ENCODE results near the gene TRIM68.
A peak's percentile ranks its signal among the peaks of the same experiment; 100 is the strongest.

Gene TRIM68, protein sequence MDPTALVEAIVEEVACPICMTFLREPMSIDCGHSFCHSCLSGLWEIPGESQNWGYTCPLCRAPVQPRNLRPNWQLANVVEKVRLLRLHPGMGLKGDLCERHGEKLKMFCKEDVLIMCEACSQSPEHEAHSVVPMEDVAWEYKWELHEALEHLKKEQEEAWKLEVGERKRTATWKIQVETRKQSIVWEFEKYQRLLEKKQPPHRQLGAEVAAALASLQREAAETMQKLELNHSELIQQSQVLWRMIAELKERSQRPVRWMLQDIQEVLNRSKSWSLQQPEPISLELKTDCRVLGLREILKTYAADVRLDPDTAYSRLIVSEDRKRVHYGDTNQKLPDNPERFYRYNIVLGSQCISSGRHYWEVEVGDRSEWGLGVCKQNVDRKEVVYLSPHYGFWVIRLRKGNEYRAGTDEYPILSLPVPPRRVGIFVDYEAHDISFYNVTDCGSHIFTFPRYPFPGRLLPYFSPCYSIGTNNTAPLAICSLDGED

GRCh38 chr11:4607781-4608666, at the start of gene TRIM68:
Gene TRIM68 (minus strand): TSS chr11:4608231. CDS start chr11:4605504, 2,727 bp downstream.
- peak within 1 kb of the TSS; percentile 77 for H3K4me3 ChIP-seq (ENCODE audit: low read depth, low read length)
- in situ Hi-C loops (cut with HindIII; ENCODE audit: low sequenced_read_pairs), result no loop called here
- no peak for TF ChIP-seq CTCF (IDR thresholded peaks at IDR 0.05; ENCODE audit: low read depth, low read length)
- peak; percentile 97 for DNase-seq (ENCODE audit: low read depth, low spot score)

DNA sequence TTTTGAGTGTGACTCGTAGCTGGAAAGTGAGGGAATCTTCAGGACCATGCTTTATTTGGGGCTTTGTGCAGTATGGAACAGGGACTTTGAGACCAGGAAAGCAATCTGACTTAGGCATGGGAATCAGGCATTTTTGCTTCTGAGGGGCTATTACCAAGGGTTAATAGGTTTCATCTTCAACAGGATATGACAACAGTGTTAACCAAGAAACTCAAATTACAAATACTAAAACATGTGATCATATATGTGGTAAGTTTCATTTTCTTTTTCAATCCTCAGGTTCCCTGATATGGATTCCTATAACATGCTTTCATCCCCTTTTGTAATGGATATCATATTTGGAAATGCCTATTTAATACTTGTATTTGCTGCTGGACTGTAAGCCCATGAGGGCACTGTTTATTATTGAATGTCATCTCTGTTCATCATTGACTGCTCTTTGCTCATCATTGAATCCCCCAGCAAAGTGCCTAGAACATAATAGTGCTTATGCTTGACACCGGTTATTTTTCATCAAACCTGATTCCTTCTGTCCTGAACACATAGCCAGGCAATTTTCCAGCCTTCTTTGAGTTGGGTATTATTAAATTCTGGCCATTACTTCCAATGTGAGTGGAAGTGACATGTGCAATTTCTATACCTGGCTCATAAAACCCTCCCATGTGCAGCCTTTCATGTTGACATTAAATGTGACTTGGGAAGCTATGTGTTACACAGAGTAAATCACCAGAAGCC, 46.8 kb upstream of the TRIM68 start:
- no peak for TF ChIP-seq CTCF (IDR thresholded peaks at IDR 0.05; ENCODE audit: low read depth, low read length)
- DNase-seq (ENCODE audit: low read depth, low spot score), result no peak
- H3K4me3 ChIP-seq (ENCODE audit: low read depth, low read length), result no peak overlapping the region
- in situ Hi-C loops (cut with HindIII; ENCODE audit: low sequenced_read_pairs), result no loop called here

GRCh38 chr11:4647766-4648165, 39.7 kb upstream of the TRIM68 start:
- no peak overlapping the region for H3K4me3 ChIP-seq (ENCODE audit: low read depth, low read length)
- TF ChIP-seq CTCF (IDR thresholded peaks at IDR 0.05; ENCODE audit: low read depth, low read length), result no peak
- in situ Hi-C loops (cut with HindIII; ENCODE audit: low sequenced_read_pairs), result no loop called here
- DNase-seq (ENCODE audit: low read depth, low spot score), result no peak

- no peak overlapping the region for H3K4me3 ChIP-seq (ENCODE audit: low read depth, low read length)
- DNase-seq (ENCODE audit: low read depth, low spot score), result no peak
- in situ Hi-C loops (cut with HindIII; ENCODE audit: low sequenced_read_pairs), result no loop called here
- TF ChIP-seq CTCF (IDR thresholded peaks at IDR 0.05; ENCODE audit: low read depth, low read length), result no peak
These were observed 37.9 kb upstream of the TRIM68 start for GRCh38 chr11:4645974-4646373.

GRCh38 chr11:4644233-4644632, 36.2 kb upstream of the TRIM68 start:
- no peak for DNase-seq (ENCODE audit: low read depth, low spot score)
- no peak overlapping the region for H3K4me3 ChIP-seq (ENCODE audit: low read depth, low read length)
- TF ChIP-seq CTCF (IDR thresholded peaks at IDR 0.05; ENCODE audit: low read depth, low read length), result no peak
- in situ Hi-C loops (cut with HindIII; ENCODE audit: low sequenced_read_pairs), result no loop called here

DNA sequence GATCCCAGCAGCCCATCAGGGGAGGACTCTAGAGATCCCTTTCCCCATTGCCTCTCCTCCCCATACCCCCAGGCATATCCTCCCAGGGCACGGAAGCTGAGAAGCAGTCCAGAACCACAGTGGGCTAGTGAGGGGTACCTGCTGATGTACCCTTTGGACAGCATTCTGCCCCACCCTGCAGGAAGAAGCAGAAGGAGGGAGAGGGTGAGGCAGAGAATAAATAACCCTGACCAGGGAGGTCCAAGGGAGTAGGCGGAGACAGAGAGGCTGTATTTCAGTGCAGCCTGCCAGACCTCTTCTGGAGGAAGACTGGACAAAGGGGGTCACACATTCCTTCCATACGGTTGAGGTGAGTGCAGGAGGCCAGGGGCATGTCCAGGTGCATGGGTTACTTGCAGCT, 35.7 kb upstream of the TRIM68 start, which contains the start of gene OR51E1:
OR51E1 (plus strand) TSS at position 301 of the 400 bp plus-strand sequence. CDS start 8,545 bp downstream, outside the sequence.
- in situ Hi-C loops (cut with HindIII; ENCODE audit: low sequenced_read_pairs), result no loop called here

More for the DNA sequence above, 35.7 kb upstream of the TRIM68 start, which contains the start of gene OR51E1:
- TF ChIP-seq CTCF (IDR thresholded peaks at IDR 0.05; ENCODE audit: low read depth, low read length), result no peak
- no peak within 1 kb of the TSS for H3K4me3 ChIP-seq (ENCODE audit: low read depth, low read length)
- no peak for DNase-seq (ENCODE audit: low read depth, low spot score)

Measured in astrocyte of the spinal cord (primary cell).